ENCODE data around the gene BRIP1.

- no peak for TF ChIP-seq GATA2 (IDR thresholded peaks at IDR 0.05; ENCODE audit: low read depth, low read length)
- no peak for TF ChIP-seq GATA3 (IDR thresholded peaks at IDR 0.05; ENCODE audit: low read depth, low read length)
Measured at GRCh38 chr17:61835606-61836005, 27.7 kb downstream of the BRIP1 start.
